HepG2 (cell line): ENCODE results near the gene LITAFD. TPM values are rescaled to one million over a fixed set of nuclear protein-coding genes. Genes with fewer than 3 reads are reported as not detected.
A peak's percentile ranks its signal among the peaks of the same experiment; 100 is the strongest.

Experiments
- CBX2 ChIP-seq, 2 experiments: fragments of 200-600 bp in 1 of 2; sonication (generic); formaldehyde crosslinking in 1 of 2; IDR thresholded peaks; 2 replicates each; pipeline versions ENCODE4 v1.7.0 to v1.8.1; 2018 to 2022; ENCODE audit warnings: low read depth in 2 of 2, low read length in 1 of 2, mild to moderate bottlenecking in 1 of 2, missing genetic modification reagents in 1 of 2
- GATA4 ChIP-seq: sonication (generic); IDR thresholded peaks from 2 replicates; pipeline ENCODE4 v1.6.1; 2016; ENCODE audit warnings: antibody characterized with exemption, low read depth, borderline replicate concordance
- HMGA1 ChIP-seq: sonication (generic); formaldehyde crosslinking; conservative IDR thresholded peaks from 2 replicates; pipeline ENCODE4 v1.4.0; 2020; ENCODE audit warnings: missing genetic modification reagents
- NCOA5 ChIP-seq: sonication (generic); formaldehyde crosslinking; IDR thresholded peaks from 2 replicates; pipeline ENCODE4 v1.4.0; 2020; ENCODE audit warnings: missing genetic modification reagents
- RORA ChIP-seq: sonication (generic); formaldehyde crosslinking; IDR thresholded peaks from 2 replicates; pipeline ENCODE4 v1.5.0; 2020; ENCODE audit warnings: mild to moderate bottlenecking, missing genetic modification reagents, moderate library complexity
- SMC3 ChIP-seq: IDR thresholded peaks from 2 replicates; pipeline ENCODE4 v1.6.1; 2011; ENCODE audit warnings: low read length, improper control_type of control experiment
- TBP ChIP-seq: sonication (generic); formaldehyde crosslinking; IDR thresholded peaks from 2 replicates; pipeline ENCODE4 v1.5.0; 2020; ENCODE audit warnings: missing genetic modification reagents
- ZBTB1 ChIP-seq: sonication (generic); formaldehyde crosslinking; IDR thresholded peaks from 2 replicates; pipeline ENCODE4 v1.4.0; 2020; ENCODE audit warnings: missing genetic modification reagents, borderline replicate concordance
- ZNF547 ChIP-seq: sonication (generic); formaldehyde crosslinking; IDR thresholded peaks from 2 replicates; pipeline ENCODE4 v1.5.1; 2020; ENCODE audit warnings: mild to moderate bottlenecking, missing genetic modification reagents
- ZNF558 ChIP-seq: sonication (generic); formaldehyde crosslinking; IDR thresholded peaks from 2 replicates; pipeline ENCODE4 v1.9.0; 2022; ENCODE audit warnings: mild to moderate bottlenecking, missing genetic modification reagents, borderline replicate concordance
- ZNF7 ChIP-seq: IDR thresholded peaks from 2 replicates; pipeline ENCODE4 v1.6.1; 2016; ENCODE audit warnings: missing biosample characterization, missing genetic modification reagents
- ZSCAN25 ChIP-seq: sonication (generic); formaldehyde crosslinking; IDR thresholded peaks from 2 replicates; pipeline ENCODE4 v1.8.0; 2022; ENCODE audit warnings: mild to moderate bottlenecking, missing genetic modification reagents
- polyA plus RNA-seq, 8 experiments: library from polyadenylated mRNA; depleted of rRNA in 3 of 8; stranded (reverse) in 7 of 8; unstranded in 1 of 8; fragments of >200 nt; fragmentation: Illumina TruSeq in 4 of 8; extraction: Trizol in 4 of 8; gene quantifications; 2 replicates each; pipeline versions ENCODE4 v1.2.1 to v1.2.3, GENCODE V29; 2011 to 2016; ENCODE audit warnings: low read depth in 4 of 8, missing spikeins in 1 of 8, mixed read lengths in 1 of 8; ENCODE audit not compliant: insufficient read depth in 1 of 8
- total RNA-seq, 5 experiments: library from RNA; depleted of rRNA; stranded (reverse); fragments of >200 nt; fragmentation: Illumina TruSeq; extraction: Trizol; gene quantifications; 2 replicates each; pipeline ENCODE4 v1.2.3, GENCODE V29; 2016; ENCODE audit warnings: low read depth in 1 of 5
- TF ChIP-seq, protein P1 (sequence below): IDR thresholded peaks from 2 replicates; pipeline ENCODE4 v1.6.1; 2018; ENCODE audit warnings: missing genetic modification reagents
- TF ChIP-seq, protein P2 (sequence below): sonication (generic); formaldehyde crosslinking; IDR thresholded peaks from 2 replicates; pipeline ENCODE4 v1.9.0; 2021; ENCODE audit warnings: missing genetic modification reagents, borderline replicate concordance
- TF ChIP-seq, protein P3 (sequence below): sonication (generic); formaldehyde crosslinking; IDR thresholded peaks from 2 replicates; pipeline ENCODE4 v1.5.0; 2020; ENCODE audit warnings: mild to moderate bottlenecking, missing genetic modification reagents
- TF ChIP-seq, protein P4 (sequence below): IDR thresholded peaks from 2 replicates; pipeline ENCODE4 v1.6.1; 2016; ENCODE audit warnings: control low read depth
- TF ChIP-seq, protein P5 (sequence below): sonication (generic); formaldehyde crosslinking; IDR thresholded peaks from 2 replicates; pipeline ENCODE4 v1.5.1; 2020; ENCODE audit warnings: mild to moderate bottlenecking, missing genetic modification reagents
- TF ChIP-seq, protein P6 (sequence below): sonication (generic); formaldehyde crosslinking; IDR thresholded peaks from 2 replicates; pipeline ENCODE4 v1.4.0; 2020; ENCODE audit warnings: missing genetic modification reagents, low read depth, mild to moderate bottlenecking, borderline replicate concordance

Gene LITAFD
- total and polyA plus RNA-seq, 2 of the 13 experiments (the other 11 are each of a cell fraction or from before 2014, with no cell fraction given) = not detected

DNA sequence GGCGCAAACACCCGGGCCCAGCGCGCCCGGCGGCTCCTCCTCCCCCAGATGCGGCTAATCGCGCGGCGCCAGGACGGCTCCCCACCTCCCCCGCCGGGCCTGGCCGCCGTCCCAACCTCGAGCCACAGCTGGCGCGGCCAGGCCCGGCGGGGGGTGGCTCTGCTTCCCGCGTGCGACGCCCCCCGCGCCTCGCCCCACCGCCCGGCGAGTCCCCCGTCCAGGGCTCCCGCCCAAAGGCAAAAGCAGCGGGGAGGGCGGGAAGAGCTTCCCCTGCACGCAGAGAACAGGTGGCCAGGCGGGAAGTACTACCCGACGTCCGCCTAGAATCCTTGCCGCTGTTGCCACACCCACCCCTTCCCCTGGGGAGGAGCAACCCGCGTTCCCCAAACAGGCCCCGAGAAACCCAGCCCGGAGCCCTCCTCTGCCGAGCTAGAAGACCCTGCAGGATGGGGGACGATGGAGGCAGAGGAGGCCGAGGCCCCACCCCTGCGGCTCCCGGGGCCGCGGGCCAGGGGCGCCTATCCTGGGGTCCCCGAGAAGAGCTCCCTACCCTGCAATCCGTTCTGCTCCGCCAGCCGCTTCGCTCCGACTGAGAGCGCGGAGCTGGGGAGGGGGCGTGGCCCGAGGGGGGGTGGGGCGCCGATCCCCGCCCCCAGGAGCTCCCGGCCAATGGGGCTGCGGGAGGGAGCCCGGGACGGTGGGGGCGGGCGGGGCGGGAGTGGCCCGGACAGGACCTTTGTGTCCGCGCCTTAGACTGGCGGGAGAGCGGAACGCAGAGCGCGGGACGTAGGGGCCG, 13.5 kb upstream of the LITAFD start, which contains the start of gene CARHSP1 (continued):
- TF ChIP-seq, protein P1, sequence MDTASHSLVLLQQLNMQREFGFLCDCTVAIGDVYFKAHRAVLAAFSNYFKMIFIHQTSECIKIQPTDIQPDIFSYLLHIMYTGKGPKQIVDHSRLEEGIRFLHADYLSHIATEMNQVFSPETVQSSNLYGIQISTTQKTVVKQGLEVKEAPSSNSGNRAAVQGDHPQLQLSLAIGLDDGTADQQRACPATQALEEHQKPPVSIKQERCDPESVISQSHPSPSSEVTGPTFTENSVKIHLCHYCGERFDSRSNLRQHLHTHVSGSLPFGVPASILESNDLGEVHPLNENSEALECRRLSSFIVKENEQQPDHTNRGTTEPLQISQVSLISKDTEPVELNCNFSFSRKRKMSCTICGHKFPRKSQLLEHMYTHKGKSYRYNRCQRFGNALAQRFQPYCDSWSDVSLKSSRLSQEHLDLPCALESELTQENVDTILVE (CRISPR knock-in tag) = 0 out of 2 replicates have a peak, but pooled peaks have one; percentile 49
- TF ChIP-seq ZNF558 (CRISPR knock-in tag) (peak; percentile 94; the same call in 1 of the 2 replicates), SMC3 (no peak), HMGA1 (CRISPR knock-in tag) (no peak), ZBTB1 (CRISPR knock-in tag) (no peak), CBX2 (IDR thresholded peaks at IDR 0.05; ENCODE audit: low read depth, low read length) (no peak), CBX2 (CRISPR knock-in tag; IDR thresholded peaks at IDR 0.05; ENCODE audit: low read depth) (no peak), GATA4 (peak; percentile 63; the same call in 1 of the 2 replicates), ZNF7 (CRISPR knock-in tag) (no peak), ZNF547 (CRISPR knock-in tag) (peak; percentile 69), ZSCAN25 (peak; percentile 54), TBP (CRISPR knock-in tag) (0 out of 2 replicates have a peak, but pooled peaks have one; percentile 16), NCOA5 (no peak), RORA (CRISPR knock-in tag) (no peak)
- TF ChIP-seq, protein P2, sequence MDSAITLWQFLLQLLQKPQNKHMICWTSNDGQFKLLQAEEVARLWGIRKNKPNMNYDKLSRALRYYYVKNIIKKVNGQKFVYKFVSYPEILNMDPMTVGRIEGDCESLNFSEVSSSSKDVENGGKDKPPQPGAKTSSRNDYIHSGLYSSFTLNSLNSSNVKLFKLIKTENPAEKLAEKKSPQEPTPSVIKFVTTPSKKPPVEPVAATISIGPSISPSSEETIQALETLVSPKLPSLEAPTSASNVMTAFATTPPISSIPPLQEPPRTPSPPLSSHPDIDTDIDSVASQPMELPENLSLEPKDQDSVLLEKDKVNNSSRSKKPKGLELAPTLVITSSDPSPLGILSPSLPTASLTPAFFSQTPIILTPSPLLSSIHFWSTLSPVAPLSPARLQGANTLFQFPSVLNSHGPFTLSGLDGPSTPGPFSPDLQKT (CRISPR knock-in tag) = no peak
- TF ChIP-seq, protein P3, sequence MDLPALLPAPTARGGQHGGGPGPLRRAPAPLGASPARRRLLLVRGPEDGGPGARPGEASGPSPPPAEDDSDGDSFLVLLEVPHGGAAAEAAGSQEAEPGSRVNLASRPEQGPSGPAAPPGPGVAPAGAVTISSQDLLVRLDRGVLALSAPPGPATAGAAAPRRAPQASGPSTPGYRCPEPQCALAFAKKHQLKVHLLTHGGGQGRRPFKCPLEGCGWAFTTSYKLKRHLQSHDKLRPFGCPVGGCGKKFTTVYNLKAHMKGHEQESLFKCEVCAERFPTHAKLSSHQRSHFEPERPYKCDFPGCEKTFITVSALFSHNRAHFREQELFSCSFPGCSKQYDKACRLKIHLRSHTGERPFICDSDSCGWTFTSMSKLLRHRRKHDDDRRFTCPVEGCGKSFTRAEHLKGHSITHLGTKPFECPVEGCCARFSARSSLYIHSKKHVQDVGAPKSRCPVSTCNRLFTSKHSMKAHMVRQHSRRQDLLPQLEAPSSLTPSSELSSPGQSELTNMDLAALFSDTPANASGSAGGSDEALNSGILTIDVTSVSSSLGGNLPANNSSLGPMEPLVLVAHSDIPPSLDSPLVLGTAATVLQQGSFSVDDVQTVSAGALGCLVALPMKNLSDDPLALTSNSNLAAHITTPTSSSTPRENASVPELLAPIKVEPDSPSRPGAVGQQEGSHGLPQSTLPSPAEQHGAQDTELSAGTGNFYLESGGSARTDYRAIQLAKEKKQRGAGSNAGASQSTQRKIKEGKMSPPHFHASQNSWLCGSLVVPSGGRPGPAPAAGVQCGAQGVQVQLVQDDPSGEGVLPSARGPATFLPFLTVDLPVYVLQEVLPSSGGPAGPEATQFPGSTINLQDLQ (CRISPR knock-in tag) = peak; percentile 31; the same call in 1 of the 2 replicates
- TF ChIP-seq, protein P4, sequence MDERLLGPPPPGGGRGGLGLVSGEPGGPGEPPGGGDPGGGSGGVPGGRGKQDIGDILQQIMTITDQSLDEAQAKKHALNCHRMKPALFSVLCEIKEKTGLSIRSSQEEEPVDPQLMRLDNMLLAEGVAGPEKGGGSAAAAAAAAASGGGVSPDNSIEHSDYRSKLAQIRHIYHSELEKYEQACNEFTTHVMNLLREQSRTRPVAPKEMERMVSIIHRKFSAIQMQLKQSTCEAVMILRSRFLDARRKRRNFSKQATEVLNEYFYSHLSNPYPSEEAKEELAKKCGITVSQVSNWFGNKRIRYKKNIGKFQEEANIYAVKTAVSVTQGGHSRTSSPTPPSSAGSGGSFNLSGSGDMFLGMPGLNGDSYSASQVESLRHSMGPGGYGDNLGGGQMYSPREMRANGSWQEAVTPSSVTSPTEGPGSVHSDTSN (CRISPR knock-in tag) = no peak
- TF ChIP-seq, protein P5, sequence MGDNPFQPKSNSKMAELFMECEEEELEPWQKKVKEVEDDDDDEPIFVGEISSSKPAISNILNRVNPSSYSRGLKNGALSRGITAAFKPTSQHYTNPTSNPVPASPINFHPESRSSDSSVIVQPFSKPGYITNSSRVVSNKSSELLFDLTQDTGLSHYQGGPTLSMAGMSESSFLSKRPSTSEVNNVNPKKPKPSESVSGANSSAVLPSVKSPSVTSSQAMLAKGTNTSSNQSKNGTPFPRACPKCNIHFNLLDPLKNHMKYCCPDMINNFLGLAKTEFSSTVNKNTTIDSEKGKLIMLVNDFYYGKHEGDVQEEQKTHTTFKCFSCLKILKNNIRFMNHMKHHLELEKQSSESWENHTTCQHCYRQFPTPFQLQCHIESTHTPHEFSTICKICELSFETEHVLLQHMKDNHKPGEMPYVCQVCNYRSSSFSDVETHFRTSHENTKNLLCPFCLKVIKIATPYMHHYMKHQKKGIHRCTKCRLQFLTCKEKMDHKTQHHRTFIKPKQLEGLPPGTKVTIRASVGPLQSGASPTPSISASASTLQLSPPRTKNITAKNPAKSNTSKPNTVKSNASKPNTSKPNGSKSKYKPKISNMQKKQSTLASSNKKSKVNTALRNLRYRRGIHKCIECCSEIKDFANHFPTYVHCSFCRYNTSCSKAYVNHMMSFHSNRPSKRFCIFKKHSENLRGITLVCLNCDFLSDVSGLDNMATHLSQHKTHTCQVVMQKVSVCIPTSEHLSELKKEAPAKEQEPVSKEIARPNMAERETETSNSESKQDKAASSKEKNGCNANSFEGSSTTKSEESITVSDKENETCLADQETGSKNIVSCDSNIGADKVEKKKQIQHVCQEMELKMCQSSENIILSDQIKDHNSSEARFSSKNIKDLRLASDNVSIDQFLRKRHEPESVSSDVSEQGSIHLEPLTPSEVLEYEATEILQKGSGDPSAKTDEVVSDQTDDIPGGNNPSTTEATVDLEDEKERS (CRISPR knock-in tag) = no peak; the same call in 1 of the 2 replicates
- TF ChIP-seq, protein P6, sequence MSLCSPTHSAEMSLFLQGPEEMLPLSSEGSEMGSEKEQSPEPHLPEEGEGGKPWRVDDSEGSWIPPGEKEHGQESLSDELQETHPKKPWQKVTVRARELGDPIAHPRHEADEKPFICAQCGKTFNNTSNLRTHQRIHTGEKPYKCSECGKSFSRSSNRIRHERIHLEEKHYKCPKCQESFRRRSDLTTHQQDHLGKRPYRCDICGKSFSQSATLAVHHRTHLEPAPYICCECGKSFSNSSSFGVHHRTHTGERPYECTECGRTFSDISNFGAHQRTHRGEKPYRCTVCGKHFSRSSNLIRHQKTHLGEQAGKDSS (CRISPR knock-in tag) = no peak; the same call in 1 of the 2 replicates
